Panc1 (cell line): ENCODE data around the gene SYNGR4.

Experiments used
- CTCF ChIP-seq: fragments of 450-650 bp; IDR thresholded peaks from 2 replicates; pipeline ENCODE4 v1.5.1; 2017; ENCODE audit warnings: mild to moderate bottlenecking
- POLR2AphosphoS5 ChIP-seq: IDR thresholded peaks from 2 replicates; pipeline ENCODE4 v1.6.1; 2012; ENCODE audit warnings: mild to moderate bottlenecking, low read depth, low read length, moderate library complexity
- REST ChIP-seq, 2 experiments: IDR thresholded peaks; 2 replicates each; pipeline ENCODE4 v1.6.1; 2011 to 2012; ENCODE audit warnings: low read depth in 2 of 2, control low read depth in 1 of 2, low read length in 1 of 2, mild to moderate bottlenecking in 1 of 2, moderate library complexity in 1 of 2; ENCODE audit not compliant: insufficient read depth in 1 of 2

- no peak for TF ChIP-seq CTCF
- TF ChIP-seq POLR2AphosphoS5 = no peak
- TF ChIP-seq REST (IDR thresholded peaks at IDR 0.05; ENCODE audit: insufficient read depth in 1 of 2, low read depth in 2 of 2, low read length in 1 of 2) = no peak
These were observed 34.4 kb downstream of the SYNGR4 start for GRCh38 chr19:48398375-48399235.
